ENCODE data around the gene HS3ST4.
A peak's percentile ranks its signal among the peaks of the same experiment; 100 is the strongest.

Gene HS3ST4

DNA sequence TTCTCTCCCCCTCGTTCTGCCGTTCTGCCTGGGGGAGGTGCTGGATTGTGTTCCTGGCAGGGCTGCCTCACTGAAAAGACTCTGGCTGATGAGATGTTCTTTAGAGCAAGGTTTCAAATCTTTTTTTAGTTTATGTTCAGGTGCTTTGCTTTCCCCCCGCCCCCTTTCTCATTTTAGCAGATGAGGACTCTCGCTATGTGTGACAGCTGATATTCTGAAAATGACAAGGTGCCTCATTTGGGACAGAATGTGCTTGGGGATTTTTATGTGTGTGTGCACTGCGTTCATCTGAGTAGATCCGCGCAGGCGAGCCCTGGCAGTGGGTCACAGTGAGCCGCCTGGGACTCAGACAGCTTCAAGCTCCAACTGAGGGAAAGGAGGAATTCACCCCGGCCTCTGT, 205.9 kb downstream of the HS3ST4 start:
- no peak for DNase-seq

DNA sequence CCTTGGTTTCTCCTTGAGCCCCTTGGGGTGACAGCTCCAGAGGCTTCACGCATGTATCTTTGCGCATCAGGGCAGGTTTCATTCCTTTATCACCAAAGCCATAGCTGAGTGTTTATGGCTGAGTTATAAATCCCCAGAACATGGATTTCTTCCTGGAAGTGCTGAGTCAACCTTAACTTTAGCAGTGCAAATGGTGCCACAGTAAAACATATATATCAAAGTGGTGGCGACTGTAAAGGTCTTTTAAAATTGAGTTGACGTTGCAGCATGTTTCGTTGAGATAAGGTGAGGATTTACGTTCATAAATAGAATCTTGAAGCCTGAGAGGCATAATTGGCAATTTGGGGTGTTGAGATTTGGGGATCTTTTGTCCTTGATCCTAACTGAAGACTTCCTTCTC, 214.1 kb downstream of the HS3ST4 start:
- DNase-seq = no peak

DNA sequence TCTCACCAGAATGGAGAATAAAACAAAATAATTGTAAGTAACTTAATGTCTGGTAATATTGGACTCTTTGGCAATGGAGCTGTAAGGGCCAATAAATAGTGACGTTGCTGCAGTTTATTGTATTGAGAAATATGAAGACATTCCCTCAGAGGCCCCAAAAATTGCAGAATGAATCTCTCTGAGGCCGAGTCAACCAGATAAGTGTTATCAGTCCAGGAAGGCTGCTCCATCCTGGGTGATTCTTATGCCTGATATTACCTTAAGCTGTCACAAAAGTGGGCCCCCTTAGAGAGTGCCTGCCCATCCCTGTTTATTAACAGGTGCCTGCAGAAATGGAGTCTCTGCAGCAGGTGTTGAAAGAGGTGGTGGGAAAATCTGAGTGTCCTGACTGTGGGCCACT, 219.2 kb downstream of the HS3ST4 start:
- DNase-seq = no peak

DNA sequence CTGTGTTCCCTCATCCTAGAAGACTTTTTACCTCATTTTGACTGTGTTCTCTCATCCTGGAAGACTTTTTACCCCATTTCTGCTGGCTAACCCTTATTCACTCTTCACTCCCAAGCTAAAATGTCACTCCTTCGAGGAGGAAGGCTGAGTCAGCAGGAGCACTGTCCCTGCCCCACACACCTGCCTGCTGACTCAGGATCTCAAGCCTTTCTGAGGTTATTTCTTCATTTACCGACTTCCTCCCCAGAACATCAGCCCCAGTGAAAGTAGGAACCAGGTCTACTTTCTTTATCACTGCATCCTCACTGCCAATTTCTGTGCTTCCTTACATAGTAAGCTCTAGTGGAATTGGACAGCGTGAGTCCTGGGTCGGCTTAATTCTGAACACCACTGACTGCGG, 220.6 kb downstream of the HS3ST4 start:
- no peak for DNase-seq

DNA sequence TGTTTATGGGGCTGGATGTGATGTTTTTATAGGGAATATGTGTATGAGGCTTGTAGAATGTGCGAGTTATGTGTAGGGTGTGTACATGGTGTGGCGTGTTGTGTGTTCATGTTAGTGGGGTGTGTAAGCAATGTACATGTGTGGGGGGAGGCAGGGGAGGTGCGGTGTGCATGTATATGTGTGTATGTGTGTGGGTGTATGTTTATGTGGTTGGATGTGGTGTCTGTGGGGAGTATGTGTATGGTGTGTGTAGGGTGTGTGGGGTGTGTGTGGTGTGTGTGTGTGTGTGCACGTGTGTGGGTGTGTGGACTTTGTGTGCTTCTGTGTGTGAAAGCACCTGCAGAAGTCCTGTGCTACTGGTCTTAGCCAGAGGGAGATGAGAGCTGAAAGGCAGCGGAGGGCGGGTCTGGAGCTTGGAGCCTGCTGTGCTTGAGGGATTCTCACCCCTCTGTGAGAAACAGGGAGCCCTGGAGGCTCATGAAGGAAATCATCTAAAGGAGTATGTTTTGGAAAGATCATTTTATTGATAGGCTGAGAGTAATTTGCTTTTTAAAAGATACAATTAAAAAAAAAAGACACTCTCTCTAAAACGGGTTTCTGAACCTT, 222.7 kb downstream of the HS3ST4 start:
- DNase-seq = no peak

DNA sequence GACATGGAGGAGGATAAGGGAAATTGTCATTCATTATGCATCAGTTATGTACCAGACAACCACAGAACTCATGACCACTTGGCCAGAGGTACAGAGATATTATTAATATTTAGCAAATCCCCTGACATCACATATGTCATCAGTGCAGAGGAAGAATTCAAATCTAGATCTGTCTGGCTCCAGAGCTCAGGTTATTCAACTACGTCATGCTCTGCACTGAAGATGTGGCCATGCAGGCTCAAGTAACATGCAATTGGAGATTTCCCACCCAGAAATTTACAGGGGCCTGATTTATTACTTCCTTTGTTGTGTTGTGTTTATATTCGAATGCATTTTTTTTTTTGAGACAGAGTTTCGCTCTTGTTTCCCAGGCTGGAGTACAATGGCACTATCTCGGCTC, 224.3 kb downstream of the HS3ST4 start:
- DNase-seq = no peak

DNA sequence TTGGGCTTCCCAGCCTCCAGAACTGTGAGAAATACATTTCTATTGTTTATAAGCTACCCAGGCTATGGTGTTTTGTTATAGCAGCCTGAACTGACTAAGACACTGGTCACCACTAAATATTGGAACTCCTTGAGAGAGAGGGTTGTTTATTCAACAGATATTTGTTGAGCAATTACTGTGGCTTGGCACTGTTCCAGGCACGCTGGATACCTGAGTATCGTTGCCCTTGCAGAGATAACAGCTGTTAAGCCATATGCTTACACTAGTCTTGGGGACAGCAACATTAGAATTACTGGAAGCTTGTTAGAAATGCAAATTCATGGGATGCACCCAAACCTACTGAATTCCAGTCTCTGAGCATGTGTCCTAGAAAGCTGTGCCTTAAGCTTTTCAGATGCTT, 230.7 kb downstream of the HS3ST4 start:
- no peak for DNase-seq

DNA sequence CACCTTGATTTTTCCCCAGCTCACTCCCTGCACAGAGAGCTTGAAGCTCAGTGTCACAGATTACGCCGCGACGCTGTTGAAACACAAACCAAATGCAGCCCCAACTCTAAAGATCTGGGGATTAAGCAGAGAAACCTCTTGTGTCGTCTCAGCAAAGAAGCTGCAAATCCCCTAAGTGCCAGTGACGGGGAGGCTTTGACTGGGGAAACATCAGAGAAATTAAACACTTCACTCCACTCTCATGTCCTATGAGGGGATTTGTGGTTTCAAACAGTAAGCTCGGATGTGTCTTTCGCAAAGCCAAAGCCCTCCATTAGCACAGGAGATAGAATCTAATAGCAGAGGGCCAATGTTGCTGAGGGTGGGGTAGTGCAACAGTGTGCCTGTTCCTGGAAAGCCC, 233.7 kb downstream of the HS3ST4 start:
- no peak for DNase-seq

DNA sequence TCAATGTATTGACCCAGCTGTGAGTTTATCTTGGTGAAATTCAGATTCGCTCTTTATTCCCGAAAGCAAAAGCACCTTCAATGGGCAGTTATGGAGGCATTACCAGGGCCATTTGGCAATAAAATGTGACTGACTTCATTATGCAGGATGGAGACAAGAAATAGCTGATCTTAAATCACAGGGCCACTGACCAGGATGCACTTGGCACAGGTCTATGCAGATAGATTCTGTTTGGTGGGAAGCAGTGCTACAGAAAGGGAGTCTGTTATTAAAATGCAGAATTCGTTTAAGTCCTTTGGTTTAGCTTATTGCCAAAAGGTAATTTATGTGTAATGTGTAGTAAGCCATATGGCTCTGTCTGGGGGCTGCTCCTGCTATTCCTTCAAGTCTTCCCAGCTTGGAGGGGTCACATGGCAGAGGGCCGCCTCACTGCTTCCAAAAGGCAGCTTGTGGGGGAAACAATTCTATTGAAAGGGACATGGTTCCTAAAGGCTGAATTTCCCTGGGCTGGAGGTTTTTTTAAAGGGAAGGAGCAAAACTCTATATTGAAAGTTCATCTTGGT, 239.8 kb downstream of the HS3ST4 start:
- DNase-seq = no peak

DNA sequence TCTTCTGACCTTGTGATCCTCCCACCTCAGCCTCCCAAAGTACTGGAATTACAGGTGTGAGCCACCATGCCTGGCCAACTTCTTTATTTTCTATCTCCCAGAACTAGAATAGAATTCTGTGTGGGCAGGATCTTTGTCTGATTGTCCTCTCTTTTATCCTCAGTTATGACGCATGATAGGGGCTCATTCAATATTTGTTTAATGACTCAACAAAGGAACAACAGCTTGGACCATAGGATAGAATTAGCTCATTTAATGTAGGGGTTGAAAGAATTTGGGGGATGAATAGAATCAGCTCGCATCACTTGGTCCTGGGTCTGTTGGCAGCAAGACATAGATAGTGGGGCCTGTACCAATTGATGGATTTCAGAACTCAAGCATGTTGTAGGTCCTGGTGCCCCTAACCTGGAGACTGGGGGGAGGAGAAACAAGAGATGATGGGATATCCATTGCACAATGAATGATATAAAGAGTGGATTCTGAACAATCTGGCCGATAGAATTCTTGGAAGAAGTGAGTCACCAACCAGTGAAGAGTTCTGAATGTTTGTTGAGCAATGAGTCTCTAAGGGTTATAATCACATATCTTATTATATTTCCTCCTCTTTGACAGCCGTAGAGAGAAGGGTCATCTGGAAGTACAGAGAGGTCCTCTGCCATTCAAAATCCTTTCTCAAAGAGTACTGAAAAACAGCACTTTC, 250.2 kb downstream of the HS3ST4 start:
- no peak for DNase-seq

DNA sequence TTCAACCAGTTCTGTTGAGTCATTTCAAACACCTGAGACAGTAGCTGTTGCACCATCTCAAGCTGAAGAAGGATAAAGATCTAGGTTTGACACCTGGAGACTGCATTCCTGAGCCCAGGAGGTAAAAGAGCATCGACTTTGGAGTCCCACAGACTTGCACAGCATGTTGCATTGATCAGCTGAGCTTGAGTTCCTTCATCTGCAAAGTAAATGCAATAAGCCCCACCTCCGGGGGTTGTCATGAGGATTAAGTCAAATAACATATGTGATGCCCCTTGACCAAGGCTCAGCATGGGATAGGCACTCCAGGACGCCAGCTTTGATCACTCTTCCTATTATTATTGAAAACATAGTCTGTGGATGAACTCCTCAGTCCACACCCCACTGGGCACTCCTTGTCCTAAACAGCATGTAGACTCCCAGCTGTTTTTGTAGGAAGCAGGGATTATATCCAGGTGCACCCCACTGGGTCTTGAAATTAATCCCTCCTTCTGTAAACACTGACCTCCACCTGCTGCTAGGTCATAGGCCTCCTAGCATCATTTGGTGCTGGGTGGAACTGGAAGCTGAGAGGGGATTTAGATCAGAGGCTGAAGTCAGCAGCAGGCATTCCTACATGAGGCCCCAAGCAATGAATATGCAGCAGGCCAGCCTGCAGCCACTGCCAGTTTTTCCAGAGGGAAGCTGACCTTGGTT, 259.0 kb downstream of the HS3ST4 start:
- DNase-seq = no peak

DNA sequence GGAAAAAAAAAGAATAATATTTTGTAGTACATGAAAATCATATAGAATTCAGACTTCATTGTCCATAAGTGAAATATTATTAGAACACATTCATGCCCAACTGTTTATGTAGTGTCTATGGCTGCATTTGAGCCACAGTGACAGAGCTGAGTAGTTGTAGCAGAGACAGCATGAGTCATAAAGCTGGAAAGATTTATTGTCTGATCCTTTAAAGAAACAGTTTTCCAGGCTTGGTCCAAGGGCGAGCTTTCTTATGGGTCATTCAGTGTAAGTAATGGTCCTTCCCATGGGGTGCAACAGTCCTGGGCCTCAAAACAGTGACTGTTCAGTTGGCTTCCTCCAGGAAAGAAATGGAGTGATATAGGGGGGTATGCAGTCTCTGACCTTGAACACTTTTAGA, 260.2 kb downstream of the HS3ST4 start:
- DNase-seq = no peak

DNA sequence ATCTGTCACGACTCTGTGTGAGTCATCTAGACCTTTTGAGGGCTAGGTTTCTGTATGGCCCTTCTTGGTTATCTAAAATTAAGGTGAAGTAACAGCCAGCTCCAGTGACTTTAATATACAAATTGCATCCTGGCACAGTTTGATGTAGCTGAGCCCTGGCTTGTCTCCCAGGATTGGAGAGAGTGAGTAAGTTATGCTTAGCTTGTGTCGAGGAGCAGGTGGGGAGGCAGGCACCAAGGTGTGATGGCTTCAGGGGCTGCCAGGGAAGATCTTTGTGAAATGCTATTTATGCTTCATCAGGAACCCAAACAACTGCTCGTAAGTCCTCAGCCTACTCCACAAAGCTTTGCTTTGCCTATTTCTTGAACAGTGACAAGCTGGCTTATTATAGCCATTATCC, 261.2 kb downstream of the HS3ST4 start:
- DNase-seq = no peak

DNA sequence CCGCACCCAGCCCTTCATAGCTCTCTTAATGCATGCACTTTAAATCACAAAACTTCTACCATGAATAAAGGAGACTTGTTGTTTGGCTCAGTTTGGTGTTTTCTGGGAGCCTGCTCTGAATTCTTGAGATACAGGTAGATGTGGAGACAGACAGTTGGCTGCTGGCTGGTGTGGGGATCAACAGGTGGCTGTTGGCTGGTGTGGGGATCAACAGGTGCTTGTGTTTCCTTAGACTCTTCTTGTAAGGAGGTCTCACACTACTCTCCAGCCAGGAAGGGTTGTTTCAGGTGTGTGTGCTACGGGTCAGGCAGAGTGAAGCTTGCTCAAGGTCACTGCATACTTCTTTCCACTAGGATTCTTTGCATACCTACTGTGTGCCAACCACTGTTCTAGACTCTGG, 265.9 kb downstream of the HS3ST4 start:
- DNase-seq = no peak

DNA sequence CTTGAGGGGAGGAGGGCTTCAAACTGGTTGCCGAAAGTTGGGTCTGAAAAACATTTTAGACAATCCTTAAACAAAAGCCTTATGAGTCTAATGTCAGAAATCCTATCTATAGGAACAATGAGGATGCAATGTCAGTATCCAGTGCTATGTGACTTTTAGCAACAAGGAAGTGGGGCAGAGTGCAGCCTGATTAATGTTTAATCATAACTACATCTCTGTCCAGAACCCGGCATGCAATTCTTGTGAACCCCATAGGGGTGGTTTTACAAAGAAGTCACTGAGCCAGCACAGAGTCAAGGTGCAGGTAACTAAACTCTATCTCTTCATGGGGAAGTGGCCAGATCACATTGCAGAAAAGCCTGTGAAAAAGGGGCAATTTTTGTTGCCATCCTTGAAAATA, 267.5 kb downstream of the HS3ST4 start:
- no peak for DNase-seq

DNA sequence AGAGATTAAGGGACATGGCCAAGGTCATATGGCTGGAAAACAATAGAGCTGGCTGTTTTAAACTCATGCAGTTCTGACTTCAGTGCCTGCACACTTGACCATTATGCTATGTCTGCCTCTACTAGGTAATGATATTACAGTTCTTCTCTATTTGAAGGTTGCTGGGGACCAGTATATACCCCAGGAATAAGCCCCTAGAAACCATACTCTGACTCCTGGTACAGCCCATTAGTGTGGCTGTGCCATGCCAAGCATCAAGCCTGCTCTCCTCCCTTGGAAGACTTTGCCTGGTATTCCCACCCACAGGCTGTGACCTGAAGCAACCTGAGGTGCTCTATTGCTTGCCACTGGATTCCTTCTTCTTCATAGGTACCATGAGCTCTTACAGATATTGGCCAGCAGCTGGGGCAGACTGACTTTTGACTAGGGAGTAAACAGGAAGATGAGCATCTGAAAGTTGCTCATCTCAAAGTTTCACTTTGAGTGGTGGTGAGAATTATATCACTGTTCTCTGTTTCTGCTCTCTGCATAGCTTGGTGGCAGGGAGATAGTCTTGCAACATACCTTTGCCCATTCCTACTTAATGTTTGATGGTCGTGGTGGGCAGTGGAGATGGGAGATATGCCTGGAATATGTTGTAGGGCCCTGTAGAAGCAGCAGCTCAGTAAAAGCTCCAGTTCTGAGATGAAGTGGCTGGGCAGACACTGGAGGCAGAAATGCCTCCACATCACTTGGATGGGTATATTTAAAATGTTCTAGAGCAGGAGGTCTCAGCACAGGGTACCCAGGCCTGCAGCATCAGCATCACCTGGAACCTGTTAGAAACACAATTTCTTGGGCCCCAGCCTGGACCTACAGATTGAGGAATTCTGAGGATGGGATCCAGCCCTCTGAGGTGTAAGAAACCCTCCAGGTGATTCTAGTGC, 274.7 kb downstream of the HS3ST4 start:
- DNase-seq = peak in 1 of 2 donors; percentile 17

DNA sequence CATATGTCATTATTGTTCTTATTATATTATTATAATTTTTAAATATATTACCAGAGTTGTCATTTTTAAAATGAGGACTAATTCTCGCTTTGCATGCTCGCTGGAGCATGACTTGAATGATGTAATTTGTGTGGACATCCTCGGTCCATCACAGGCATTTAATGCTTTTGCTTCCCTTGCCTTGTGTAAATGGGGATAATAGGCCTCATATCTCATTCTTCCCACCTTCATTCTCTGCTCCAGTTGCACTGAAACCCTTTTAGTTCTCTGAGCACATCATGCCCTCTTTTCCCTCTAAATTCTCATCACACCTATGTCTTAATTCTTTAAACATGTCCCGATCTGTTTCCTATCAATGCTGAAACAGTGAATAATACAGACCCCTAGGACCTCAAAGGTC, 285.4 kb downstream of the HS3ST4 start:
- no peak for DNase-seq

DNA sequence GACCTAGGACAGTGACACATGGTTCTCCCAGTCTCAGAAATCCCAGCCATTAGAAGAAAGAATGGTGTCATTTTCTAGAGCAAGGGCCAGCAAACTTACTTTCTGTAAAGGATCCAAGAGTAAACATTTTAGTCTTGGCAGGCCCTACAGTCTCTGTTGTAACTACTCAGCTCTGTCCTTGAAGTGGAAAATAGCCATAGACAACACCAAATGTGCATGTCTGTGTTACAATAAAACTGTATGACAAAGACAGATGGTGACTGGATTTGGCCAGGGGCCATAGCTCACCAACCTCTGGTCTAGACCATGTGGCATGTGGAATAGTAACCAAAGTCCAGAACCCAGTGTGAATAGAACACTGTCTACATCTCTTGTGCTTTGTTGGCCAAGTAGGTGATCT, 286.5 kb downstream of the HS3ST4 start:
- DNase-seq = no peak

DNA sequence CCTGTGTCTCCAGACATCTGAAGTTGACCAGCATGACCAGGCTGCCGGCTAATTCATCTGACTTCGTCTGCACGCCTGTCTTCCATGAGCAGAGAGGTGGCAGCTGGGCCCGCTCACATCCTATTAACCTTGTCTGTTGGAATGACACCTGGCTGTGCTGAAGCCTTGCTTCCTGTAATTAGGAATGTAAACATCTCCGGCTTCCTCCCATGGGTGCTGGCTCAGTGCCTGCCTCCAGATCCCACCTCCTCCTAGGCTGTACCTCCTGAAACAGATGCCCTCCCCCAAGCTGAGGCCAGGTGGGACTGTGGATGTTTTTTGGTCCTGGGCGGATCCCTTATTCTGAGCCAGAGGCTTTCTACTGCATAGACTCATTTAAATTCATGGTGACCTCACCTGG, 296.3 kb downstream of the HS3ST4 start:
- no peak for DNase-seq

DNA sequence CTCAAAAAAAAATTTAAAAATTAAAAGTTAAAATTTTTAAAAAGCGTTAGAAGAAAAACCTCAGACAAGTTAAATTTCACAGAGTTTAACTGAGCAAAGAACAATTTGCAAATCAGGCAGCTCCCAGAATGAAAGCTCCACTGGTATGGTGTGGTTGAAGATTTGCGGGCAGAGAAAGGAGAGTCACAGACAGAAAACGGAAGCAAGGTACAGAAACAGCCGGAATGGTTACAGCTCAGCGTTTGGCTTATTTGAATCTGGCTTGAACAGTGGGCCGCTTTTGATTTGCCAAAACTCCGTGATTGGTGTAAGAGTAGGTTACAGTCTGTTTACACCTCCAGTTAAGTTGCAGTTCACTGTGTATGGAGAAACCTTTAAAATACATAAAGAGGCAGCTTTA, 297.1 kb downstream of the HS3ST4 start:
- no peak for DNase-seq

DNA sequence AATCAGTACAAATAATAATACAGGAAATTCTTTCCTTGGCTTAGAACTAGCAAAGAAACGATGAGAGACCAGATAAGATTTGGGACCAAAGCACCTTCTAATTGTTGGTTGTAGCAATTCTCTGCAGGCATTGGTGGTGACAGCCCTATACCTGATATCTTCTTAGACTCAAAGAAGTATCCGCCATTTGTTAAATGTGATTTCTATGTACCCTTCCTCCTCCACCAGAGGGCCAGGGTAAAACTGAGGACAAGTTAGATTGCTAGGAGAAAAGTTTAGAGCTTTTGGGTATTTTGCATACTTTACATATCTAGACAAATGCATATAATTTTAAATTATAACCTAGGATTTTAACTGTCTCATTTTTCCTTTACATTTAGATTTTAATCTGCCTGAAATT, 304.3 kb downstream of the HS3ST4 start:
- no peak for DNase-seq

DNA sequence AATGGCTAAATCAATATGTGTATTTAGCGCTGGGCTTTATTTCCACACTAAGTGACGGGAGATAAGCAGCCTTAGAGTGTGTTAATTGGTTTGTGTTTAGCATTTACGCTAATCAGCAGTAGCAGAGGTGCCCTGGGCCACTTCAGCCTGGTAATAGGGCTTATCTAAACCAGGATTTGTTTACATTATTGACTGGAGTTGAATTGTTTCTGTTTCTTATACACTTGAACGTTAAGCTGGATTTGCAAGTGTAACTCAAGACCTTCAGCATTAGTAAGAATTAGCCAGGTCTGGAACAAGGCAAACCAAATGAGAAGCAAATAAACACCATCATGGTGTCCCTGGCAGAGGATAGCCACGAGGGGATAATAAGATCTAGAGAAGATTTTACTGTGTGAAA, 313.6 kb downstream of the HS3ST4 start:
- DNase-seq = no peak

DNA sequence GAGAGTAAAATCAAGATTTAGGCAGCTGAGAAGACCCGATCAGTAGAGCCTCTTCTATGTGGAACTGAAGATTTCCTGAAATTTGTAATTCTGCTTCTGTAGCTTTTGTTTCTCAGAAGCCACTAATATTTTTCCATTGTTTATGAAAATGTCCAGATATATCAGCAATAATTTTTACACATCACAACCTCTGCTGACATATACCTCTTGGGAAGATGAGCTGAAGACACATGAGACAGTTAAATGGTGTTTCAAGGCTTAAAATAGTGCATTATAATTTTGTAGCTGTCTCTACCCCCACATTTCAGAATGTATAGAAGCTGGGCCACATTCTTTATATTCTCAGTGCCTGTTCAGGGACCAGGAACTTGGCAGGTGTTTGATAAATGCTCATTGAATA, 320.6 kb downstream of the HS3ST4 start:
- DNase-seq = no peak

All from stimulated activated CD4-positive, alpha-beta T cell treated with anti-CD3 and anti-CD28 coated beads, Interleukin-2, amount 100 ng/mL, for 24 hours (primary cell).